MCF 10A (cell line): Measurements from ENCODE around the gene TBXAS1. TPM values are rescaled to one million over a fixed set of nuclear protein-coding genes. Genes with fewer than 3 reads are reported as not detected.

Experiments used
- BruUV-seq: library from RNA; stranded (reverse); fragments of 400-500 nt; replicated peaks from 2 replicates; lab custom pipeline; 2021; lab: Mats Ljungman, UMichigan
- CTCF ChIA-PET: fragments of 300-600 bp; sonication (Branson Sonifier 250); formaldehyde crosslinking; extraction: SDS; loops from one replicate; lab custom pipeline; 2021; ENCODE audit warnings: antibody characterized with exemption, inconsistent platforms; lab: Yijun Ruan, JAX
- POLR2A ChIA-PET: fragments of 300-600, 350-650 bp; sonication (Branson Sonifier 250); formaldehyde crosslinking; extraction: SDS; loops from one replicate; lab custom pipeline; 2020; ENCODE audit warnings: antibody characterized with exemption, inconsistent platforms; lab: Yijun Ruan, JAX
- DNase-seq: peaks from one replicate; pipeline ENCODE4 v3.0.0-alpha.2; 2018; ENCODE audit not compliant: unreplicated experiment
- H3K27ac Mint-ChIP-seq: one replicate; pipeline ENCODE4 v1.8.0; 2022; ENCODE audit warnings: mild to moderate bottlenecking, low read depth, mixed read lengths; ENCODE audit not compliant: unreplicated experiment
- H3K27me3 Mint-ChIP-seq: one replicate; pipeline ENCODE4 v1.8.0; 2022; ENCODE audit warnings: mixed read lengths; ENCODE audit not compliant: insufficient read depth, unreplicated experiment
- H3K36me3 Mint-ChIP-seq: one replicate; pipeline ENCODE4 v1.8.0; 2022; ENCODE audit warnings: mild to moderate bottlenecking, moderate library complexity, mixed read lengths; ENCODE audit not compliant: insufficient read depth, unreplicated experiment
- H3K4me1 Mint-ChIP-seq: one replicate; pipeline ENCODE4 v1.8.0; 2022; ENCODE audit warnings: mixed read lengths; ENCODE audit not compliant: insufficient read depth, unreplicated experiment
- H3K4me3 Mint-ChIP-seq: one replicate; pipeline ENCODE4 v1.8.0; 2022; ENCODE audit warnings: mild to moderate bottlenecking, moderate library complexity, mixed read lengths; ENCODE audit not compliant: unreplicated experiment
- H3K9me3 Mint-ChIP-seq: one replicate; pipeline ENCODE4 v1.8.0; 2022; ENCODE audit warnings: mixed read lengths; ENCODE audit not compliant: unreplicated experiment
- CTCF ChIP-seq: fragments of 200-600 bp; IDR thresholded peaks from one replicate; pipeline ENCODE4 v1.8.0; 2022; ENCODE audit warnings: antibody characterized with exemption, mild to moderate bottlenecking; ENCODE audit not compliant: unreplicated experiment
- intact Hi-C: fragments of 100-400 bp; cut with micrococcal nuclease; formaldehyde crosslinking; loops from 2 replicates; pipeline ENCODE4 v1.14.1; 2022
- total RNA-seq: library from RNA; stranded (reverse); gene quantifications from 2 replicates; pipeline ENCODE4 v1.2.3, GENCODE V29; 2022

The TBXAS1 gene
- total RNA-seq, 1 experiment from 2014 or later = 1.5 TPM

GRCh38 chr7:140008755-140009610 is 179.9 kb downstream of the TBXAS1 start:
- intact Hi-C loops = no loop called here
- Mint-ChIP-seq H3K27ac (no peak overlapping the region), H3K27me3 (no peaks in the 10 kb centered on the region), H3K36me3 (no peaks in the 10 kb centered on the region), H3K9me3 (no peaks in the 10 kb centered on the region), H3K4me3 (no peak overlapping the region), H3K4me1 (no peaks in the 10 kb centered on the region)
- ChIA-PET POLR2A (no interaction called here), CTCF (interaction anchor here (0.6 to 1.4 kb wide), 3 partner anchors 407 to 508 kb away, joined by 3 to 4 read pairs (median 4); no protein-coding TSS in a partner anchor)
- no peak for TF ChIP-seq CTCF
- no TSS peak for BruUV-seq
- no peak for DNase-seq

- ChIA-PET POLR2A (no interaction called here), CTCF (no interaction called here)
- BruUV-seq = no TSS peak
- no peaks in the 10 kb centered on the region for H3K9me3 Mint-ChIP-seq
- H3K4me1 Mint-ChIP-seq = no peaks in the 10 kb centered on the region
- TF ChIP-seq CTCF = no peak
- H3K27ac Mint-ChIP-seq = no peak overlapping the region
- no peaks in the 10 kb centered on the region for H3K27me3 Mint-ChIP-seq
- intact Hi-C loops = no loop called here
- H3K4me3 Mint-ChIP-seq = no peak overlapping the region
- no peak for DNase-seq
- no peaks in the 10 kb centered on the region for H3K36me3 Mint-ChIP-seq
Measured at GRCh38 chr7:140009735-140010134, 180.7 kb downstream of the TBXAS1 start.

- POLR2A ChIA-PET = interaction anchor here (0.5 kb wide), 1 partner anchor 18 kb away, joined by 3 read pairs; no protein-coding TSS in a partner anchor
- H3K27ac Mint-ChIP-seq = no peak overlapping the region
Measured at GRCh38 chr7:140010194-140010895, 181.3 kb downstream of the TBXAS1 start.

More at GRCh38 chr7:140010194-140010895, 181.3 kb downstream of the TBXAS1 start:
- no peaks in the 10 kb centered on the region for H3K27me3 Mint-ChIP-seq
- H3K36me3 Mint-ChIP-seq = no peaks in the 10 kb centered on the region
- no peak for TF ChIP-seq CTCF
- no TSS peak for BruUV-seq
- no peak overlapping the region for H3K4me3 Mint-ChIP-seq
- CTCF ChIA-PET = interaction anchor here (0.6 kb wide), 2 partner anchors 8 to 9 kb away, joined by 3 read pairs; no protein-coding TSS in a partner anchor
- H3K4me1 Mint-ChIP-seq = no peaks in the 10 kb centered on the region
- intact Hi-C loops = no loop called here
- H3K9me3 Mint-ChIP-seq = no peaks in the 10 kb centered on the region
- DNase-seq = no peak
